Lower leg skin (tissue), 3 donors: ENCODE results near the gene DUOXA1.

Experiments
- CTCF ChIP-seq, 3 donors: fragments of 450-650 bp; IDR thresholded peaks; one replicate each; pipeline ENCODE4 v1.5.1; 2016; ENCODE audit warnings: antibody characterized with exemption in 3 of 3, mild to moderate bottlenecking in 3 of 3, moderate library complexity in 2 of 3
- POLR2A ChIP-seq, 2 donors: fragments of 450-650 bp; IDR thresholded peaks; one replicate each; pipeline ENCODE4 v1.6.1; 2016 to 2017; ENCODE audit warnings: antibody characterized with exemption in 2 of 2, mild to moderate bottlenecking in 1 of 2, moderate library complexity in 1 of 2

- TF ChIP-seq CTCF (IDR thresholded peaks at IDR 0.05) (no peak), POLR2A (IDR thresholded peaks at IDR 0.05) (no peak)
Measured at GRCh38 chr15:45131510-45131909, 1.8 kb upstream of the DUOXA1 start.
